ENCODE measurements around the gene OXGR1. TPM values are rescaled to one million over a fixed set of nuclear protein-coding genes. Genes with fewer than 3 reads are reported as not detected.

The OXGR1 gene
- total RNA-seq, 6 experiments from 2014 or later = not detected

DNA sequence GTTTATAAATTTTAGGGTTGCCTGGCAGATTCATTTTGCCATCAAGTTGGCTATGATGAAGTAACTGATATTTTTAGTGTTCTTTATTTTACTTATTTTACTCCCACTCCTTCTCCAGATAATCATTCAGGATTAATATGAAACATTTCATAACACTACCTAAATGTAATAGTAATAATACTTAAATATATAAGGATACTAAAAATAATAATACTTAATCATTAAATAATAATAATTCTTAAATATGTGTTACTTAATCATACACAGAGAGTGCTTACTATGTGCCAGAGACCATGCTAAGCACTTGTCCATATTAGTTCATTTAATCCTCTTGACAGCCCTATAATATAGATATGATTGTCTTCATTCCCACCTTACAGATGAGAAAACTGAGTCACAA, 23.0 kb upstream of the OXGR1 start:
- Histone ChIP-seq H3K36me3 (no peaks in the 10 kb centered on the region), H3K9me3 (no peaks in the 10 kb centered on the region), H3K27me3 (no peaks in the 10 kb centered on the region), H3K27ac (no peak overlapping the region), H3K4me1 (no peaks in the 10 kb centered on the region), H3K4me3 (no peak overlapping the region)
- DNase-seq (no peak), ATAC-seq (no peak)
- intact Hi-C loops (cut with DNase I) = no loop called here
- no peak for TF ChIP-seq POLR2A (IDR thresholded peaks at IDR 0.05)
- TF ChIP-seq, protein P1, sequence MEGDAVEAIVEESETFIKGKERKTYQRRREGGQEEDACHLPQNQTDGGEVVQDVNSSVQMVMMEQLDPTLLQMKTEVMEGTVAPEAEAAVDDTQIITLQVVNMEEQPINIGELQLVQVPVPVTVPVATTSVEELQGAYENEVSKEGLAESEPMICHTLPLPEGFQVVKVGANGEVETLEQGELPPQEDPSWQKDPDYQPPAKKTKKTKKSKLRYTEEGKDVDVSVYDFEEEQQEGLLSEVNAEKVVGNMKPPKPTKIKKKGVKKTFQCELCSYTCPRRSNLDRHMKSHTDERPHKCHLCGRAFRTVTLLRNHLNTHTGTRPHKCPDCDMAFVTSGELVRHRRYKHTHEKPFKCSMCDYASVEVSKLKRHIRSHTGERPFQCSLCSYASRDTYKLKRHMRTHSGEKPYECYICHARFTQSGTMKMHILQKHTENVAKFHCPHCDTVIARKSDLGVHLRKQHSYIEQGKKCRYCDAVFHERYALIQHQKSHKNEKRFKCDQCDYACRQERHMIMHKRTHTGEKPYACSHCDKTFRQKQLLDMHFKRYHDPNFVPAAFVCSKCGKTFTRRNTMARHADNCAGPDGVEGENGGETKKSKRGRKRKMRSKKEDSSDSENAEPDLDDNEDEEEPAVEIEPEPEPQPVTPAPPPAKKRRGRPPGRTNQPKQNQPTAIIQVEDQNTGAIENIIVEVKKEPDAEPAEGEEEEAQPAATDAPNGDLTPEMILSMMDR (IDR thresholded peaks at IDR 0.05) = no peak

DNA sequence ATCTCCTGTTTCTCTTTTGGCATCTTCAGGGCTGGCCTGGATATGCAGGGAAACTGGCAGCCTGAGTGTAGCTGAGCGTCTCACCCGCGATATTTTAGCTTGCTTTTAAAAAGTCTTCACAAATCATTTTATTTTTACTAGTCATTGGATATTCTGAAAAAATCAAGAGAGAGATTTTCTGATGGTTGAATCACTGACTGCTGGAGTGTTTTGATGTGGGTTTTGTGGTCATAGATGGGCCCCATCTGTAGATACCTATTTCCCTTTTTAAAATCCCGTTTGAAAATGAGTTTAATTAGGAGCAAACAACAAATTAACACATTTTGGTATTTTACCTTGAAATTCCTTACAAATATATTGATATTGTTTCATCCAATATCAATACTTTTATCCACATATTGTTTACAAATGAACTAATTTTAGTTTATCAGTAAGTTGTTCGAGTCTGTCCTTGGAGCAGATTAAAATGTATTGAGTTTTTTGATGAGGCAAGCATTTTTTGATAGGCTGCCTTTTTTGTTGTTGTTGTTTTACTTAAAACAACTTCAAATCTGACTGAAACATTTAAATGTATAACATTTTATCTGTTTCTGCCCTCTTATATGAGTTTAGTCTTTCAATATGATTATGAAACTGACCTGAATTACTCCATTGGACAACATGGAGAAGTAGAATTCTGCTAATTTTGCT, 21.5 kb upstream of the OXGR1 start:
- intact Hi-C loops (cut with DNase I) = no loop called here
- Histone ChIP-seq H3K9me3 (no peaks in the 10 kb centered on the region), H3K4me3 (no peak overlapping the region), H3K27me3 (no peaks in the 10 kb centered on the region), H3K4me1 (no peaks in the 10 kb centered on the region), H3K36me3 (no peaks in the 10 kb centered on the region), H3K27ac (no peak overlapping the region)
- ATAC-seq (no peak), DNase-seq (no peak)
- TF ChIP-seq POLR2A (IDR thresholded peaks at IDR 0.05) = no peak
- TF ChIP-seq, protein P1 (IDR thresholded peaks at IDR 0.05) = no peak
- 61% methylated on average over 5 of the region's 5 CpGs for WGBS (ENCODE audit: insufficient coverage, low coverage, low lambda C conversion rate, missing lambda C conversion rate)

DNA sequence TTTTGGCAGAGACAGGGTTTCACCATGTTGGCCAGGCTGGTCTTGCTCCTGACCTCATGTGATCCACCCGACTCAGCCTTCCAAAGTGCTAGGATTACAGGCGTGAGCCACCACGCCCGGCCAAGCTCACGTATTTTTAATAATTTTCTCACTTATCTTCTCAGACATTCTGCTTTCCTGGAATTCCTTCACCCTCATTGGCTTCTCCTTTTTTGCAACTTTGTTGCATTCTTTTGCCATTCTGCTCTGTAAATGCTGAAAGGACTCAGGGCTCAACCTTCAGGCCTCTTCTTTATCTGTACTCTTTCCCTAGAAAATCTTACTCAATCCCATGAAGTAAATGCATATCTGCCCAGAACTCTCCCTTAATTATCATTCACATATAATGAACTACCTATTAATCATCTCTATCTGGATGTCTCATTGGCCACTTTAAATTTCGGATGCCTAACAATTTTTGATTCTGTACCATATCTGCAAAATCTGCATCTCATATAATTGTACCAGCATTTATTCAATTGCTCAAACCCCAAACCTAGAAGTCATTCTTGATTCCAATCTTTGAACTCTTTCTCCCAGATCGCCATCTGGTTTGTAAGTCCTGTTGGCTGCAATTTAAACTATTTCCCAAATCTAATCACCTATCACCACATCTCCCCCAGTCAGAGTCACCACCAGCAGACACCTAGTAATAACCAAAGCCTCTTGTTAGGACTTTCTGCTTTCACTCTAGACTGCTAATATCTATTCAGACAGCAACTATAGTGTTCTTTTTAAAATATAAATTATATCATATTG, 18.2 kb upstream of the OXGR1 start:
- H3K4me1 ChIP-seq = no peaks in the 10 kb centered on the region
- TF ChIP-seq, protein P1 (IDR thresholded peaks at IDR 0.05) = no peak
- TF ChIP-seq POLR2A (IDR thresholded peaks at IDR 0.05) = no peak
- no peak overlapping the region for H3K4me3 ChIP-seq
- intact Hi-C loops (cut with DNase I) = no loop called here
- H3K36me3 ChIP-seq = no peaks in the 10 kb centered on the region
- H3K9me3 ChIP-seq = no peaks in the 10 kb centered on the region
- DNase-seq (no peak), ATAC-seq (no peak)
- 74% methylated on average over 7 of the region's 7 CpGs for WGBS (ENCODE audit: insufficient coverage, low coverage, low lambda C conversion rate, missing lambda C conversion rate)
- H3K27me3 ChIP-seq = no peaks in the 10 kb centered on the region
- H3K27ac ChIP-seq = no peak overlapping the region

DNA sequence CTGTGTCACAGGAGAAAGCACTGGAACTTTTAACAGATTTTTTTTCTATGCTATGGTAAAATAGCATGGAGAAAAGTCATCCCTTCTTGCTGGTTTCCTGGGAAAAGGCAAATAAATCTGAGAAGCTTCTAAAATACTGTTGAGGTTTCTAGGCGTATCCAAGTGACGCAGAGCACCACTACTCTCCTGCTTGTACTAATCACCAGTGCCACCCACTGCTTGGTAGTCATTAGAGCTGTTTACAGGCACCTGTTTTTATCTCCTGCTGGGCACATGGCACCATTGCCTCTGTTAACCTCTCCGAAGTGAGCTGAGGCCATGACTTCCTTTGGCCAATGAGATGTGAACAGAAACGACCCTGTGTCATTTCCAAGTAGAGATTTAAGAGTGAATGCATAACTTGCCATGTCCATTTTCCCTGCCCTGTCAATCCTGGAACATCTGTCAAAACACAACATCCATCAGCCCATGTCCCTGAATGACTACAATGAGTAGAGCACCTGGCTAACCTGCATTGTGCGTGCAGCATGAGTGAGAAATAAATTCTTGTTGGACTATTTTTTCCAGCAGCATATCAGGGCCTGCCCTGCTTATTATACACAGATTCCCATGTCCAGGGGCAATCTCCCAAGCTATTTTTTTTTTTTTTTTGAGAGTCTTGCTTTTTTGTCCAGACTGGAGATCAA, 17.3 kb upstream of the OXGR1 start:
- no peak overlapping the region for H3K4me3 ChIP-seq
- H3K4me1 ChIP-seq = no peaks in the 10 kb centered on the region
- ATAC-seq (no peak), DNase-seq (no peak)
- H3K27ac ChIP-seq = no peak overlapping the region
- intact Hi-C loops (cut with DNase I) = no loop called here
- TF ChIP-seq, protein P1 (IDR thresholded peaks at IDR 0.05) = no peak
- TF ChIP-seq POLR2A (IDR thresholded peaks at IDR 0.05) = no peak
- H3K9me3 ChIP-seq = no peaks in the 10 kb centered on the region
- no peaks in the 10 kb centered on the region for H3K27me3 ChIP-seq
- WGBS (ENCODE audit: insufficient coverage, low coverage, low lambda C conversion rate, missing lambda C conversion rate) = 63% methylated on average over 3 of the region's 5 CpGs
- H3K36me3 ChIP-seq = no peaks in the 10 kb centered on the region

Data from right lobe of liver (tissue), 6 donors.